Chondrocyte (in vitro differentiated cells): Measurements from ENCODE around the gene GADD45A. TPM values are rescaled to one million over a fixed set of nuclear protein-coding genes. Genes with fewer than 3 reads are reported as not detected.
A peak's percentile ranks its signal among the peaks of the same experiment; 100 is the strongest.

Experiments
- DNase-seq: peaks from one replicate; pipeline ENCODE4 v3.0.0; 2021; ENCODE audit warnings: mixed read lengths, low spot score
- H3K27ac Mint-ChIP-seq: one replicate; pipeline ENCODE4 v1.8.0; 2021; ENCODE audit warnings: mild to moderate bottlenecking, moderate library complexity, mixed read lengths; ENCODE audit not compliant: unreplicated experiment
- H3K27me3 Mint-ChIP-seq: 2 replicates; pipeline ENCODE4 v1.8.0; 2021; ENCODE audit warnings: low read depth, mixed read lengths
- H3K36me3 Mint-ChIP-seq: 2 replicates; pipeline ENCODE4 v1.8.0; 2021; ENCODE audit warnings: low read depth, mixed read lengths
- H3K4me1 Mint-ChIP-seq: 2 replicates; pipeline ENCODE4 v1.8.0; 2021; ENCODE audit warnings: low read depth, mild to moderate bottlenecking, mixed read lengths
- H3K4me3 Mint-ChIP-seq: one replicate; pipeline ENCODE4 v1.8.0; 2021; ENCODE audit warnings: mild to moderate bottlenecking, moderate library complexity, mixed read lengths; ENCODE audit not compliant: unreplicated experiment
- H3K9me3 Mint-ChIP-seq: 2 replicates; pipeline ENCODE4 v1.8.0; 2021; ENCODE audit warnings: low read depth, mixed read lengths
- CTCF ChIP-seq: fragments of 200-600 bp; sonication (generic); IDR thresholded peaks from 2 replicates; pipeline ENCODE4 v1.5.0; 2021; ENCODE audit warnings: antibody characterized with exemption, mild to moderate bottlenecking, moderate library complexity
- total RNA-seq: library from RNA; stranded (reverse); gene quantifications from 3 replicates; pipeline ENCODE4 v1.2.1, GENCODE V29; 2021

Gene GADD45A
- total RNA-seq, 1 donor from 2014 or later, result 89.4 TPM

GRCh38 chr1:67731322-67731721, 46.3 kb downstream of the GADD45A start:
- no peaks in the 10 kb centered on the region for H3K36me3 Mint-ChIP-seq
- no peak overlapping the region for H3K4me3 Mint-ChIP-seq
- H3K27ac Mint-ChIP-seq, result no peak overlapping the region
- no peaks in the 10 kb centered on the region for H3K27me3 Mint-ChIP-seq
- H3K4me1 Mint-ChIP-seq, result peaks cover 55% of the 10 kb centered on the region
- H3K9me3 Mint-ChIP-seq, result no peaks in the 10 kb centered on the region
- no peak for DNase-seq
- no peak for TF ChIP-seq CTCF

- Mint-ChIP-seq H3K27me3 (no peaks in the 10 kb centered on the region), H3K36me3 (no peaks in the 10 kb centered on the region), H3K27ac (peak overlapping the region; percentile 97), H3K4me1 (peaks cover 57% of the 10 kb centered on the region), H3K4me3 (no peak overlapping the region), H3K9me3 (no peaks in the 10 kb centered on the region)
- DNase-seq, result no peak
- no peak for TF ChIP-seq CTCF
These were observed 47.8 kb downstream of the GADD45A start for GRCh38 chr1:67732750-67733151.

- Mint-ChIP-seq H3K27me3 (no peaks in the 10 kb centered on the region), H3K4me3 (no peak overlapping the region), H3K4me1 (peaks cover 59% of the 10 kb centered on the region), H3K9me3 (no peaks in the 10 kb centered on the region), H3K36me3 (no peaks in the 10 kb centered on the region), H3K27ac (peak overlapping the region; percentile 90)
- no peak for DNase-seq
- no peak for TF ChIP-seq CTCF
These were observed 48.8 kb downstream of the GADD45A start for GRCh38 chr1:67733681-67734322.

- no peak for DNase-seq
- H3K36me3 Mint-ChIP-seq, result no peaks in the 10 kb centered on the region
- H3K4me3 Mint-ChIP-seq, result no peak overlapping the region
- H3K4me1 Mint-ChIP-seq, result peaks cover 62% of the 10 kb centered on the region
- no peaks in the 10 kb centered on the region for H3K9me3 Mint-ChIP-seq
- no peaks in the 10 kb centered on the region for H3K27me3 Mint-ChIP-seq
- peak overlapping the region; percentile 90 for H3K27ac Mint-ChIP-seq
- no peak for TF ChIP-seq CTCF
These were observed 49.3 kb downstream of the GADD45A start for GRCh38 chr1:67734323-67734690.

- no peak for TF ChIP-seq CTCF
- no peak for DNase-seq
- Mint-ChIP-seq H3K4me1 (peaks cover 62% of the 10 kb centered on the region), H3K9me3 (no peaks in the 10 kb centered on the region), H3K4me3 (no peak overlapping the region), H3K36me3 (no peaks in the 10 kb centered on the region), H3K27ac (peak overlapping the region; percentile 99), H3K27me3 (no peaks in the 10 kb centered on the region)
These were observed 50.2 kb downstream of the GADD45A start for GRCh38 chr1:67735206-67735605.
